ENCODE data around the gene TRAK1.

The TRAK1 gene

GRCh38 chr3:42106646-42107045, 15.5 kb downstream of the TRAK1 start:
- no peak for DNase-seq (ENCODE audit: extremely low read depth, low read depth)
- H3K4me3 ChIP-seq (replicated peaks; ENCODE audit: low read depth, low read length): no peak overlapping the region
- no peak for TF ChIP-seq CTCF (IDR thresholded peaks at IDR 0.05; ENCODE audit: low read depth, low read length, missing control alignments)

- no peak overlapping the region for H3K4me3 ChIP-seq (replicated peaks; ENCODE audit: low read depth, low read length)
- no peak for DNase-seq (ENCODE audit: extremely low read depth, low read depth)
- no peak for TF ChIP-seq CTCF (IDR thresholded peaks at IDR 0.05; ENCODE audit: low read depth, low read length, missing control alignments)
Observed at GRCh38 chr3:42110631-42111030, 19.5 kb downstream of the TRAK1 start.

DNA sequence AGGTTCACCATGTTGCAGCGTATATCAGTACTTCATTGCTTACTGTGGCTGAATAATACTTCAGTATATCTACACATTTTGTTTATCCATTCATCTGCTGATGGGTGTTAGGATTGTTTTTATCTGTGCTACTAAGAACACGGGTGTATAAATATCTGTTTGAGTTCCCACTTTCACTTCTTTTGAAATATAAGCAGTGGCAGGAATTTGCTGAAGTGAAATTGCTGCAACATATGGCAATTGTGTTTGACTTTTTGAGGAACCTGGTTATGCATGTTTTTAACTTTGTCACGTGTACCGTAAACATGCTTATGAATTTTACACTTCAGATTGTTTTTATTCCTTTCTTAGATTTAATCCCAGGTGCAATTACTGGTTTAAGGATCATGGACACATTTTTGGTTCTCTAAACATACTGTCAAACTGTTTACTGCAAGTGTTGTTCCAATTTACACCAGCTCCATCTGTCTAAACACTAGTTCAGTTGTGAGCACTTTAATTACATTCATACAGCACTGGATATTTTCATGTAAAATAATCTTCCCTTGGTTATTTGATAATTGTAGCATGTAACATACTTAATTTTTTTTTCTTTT, 23.1 kb downstream of the TRAK1 start:
- TF ChIP-seq CTCF (IDR thresholded peaks at IDR 0.05; ENCODE audit: low read depth, low read length, missing control alignments): no peak
- no peak overlapping the region for H3K4me3 ChIP-seq (replicated peaks; ENCODE audit: low read depth, low read length)
- no peak for DNase-seq (ENCODE audit: extremely low read depth, low read depth)

DNA sequence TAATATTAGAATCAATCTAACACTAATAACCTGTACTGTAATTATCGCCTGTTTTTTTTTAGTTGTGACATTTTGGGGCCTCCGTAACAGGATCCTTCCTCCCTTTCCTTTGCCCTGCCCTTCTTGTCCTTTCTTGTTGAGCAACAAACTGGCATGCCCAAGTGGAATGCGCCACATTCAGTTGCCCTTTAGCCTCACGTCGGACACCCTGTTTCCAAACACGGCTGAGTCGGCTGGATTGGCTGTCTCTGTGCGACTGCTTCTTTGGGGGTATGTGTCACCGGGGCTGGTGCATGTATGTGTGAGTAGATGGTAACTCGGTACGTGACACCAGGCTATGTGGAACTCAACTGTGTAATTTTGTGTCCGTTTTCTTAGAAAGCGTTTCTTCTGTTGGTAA, 24.1 kb downstream of the TRAK1 start:
- no peak for TF ChIP-seq CTCF (IDR thresholded peaks at IDR 0.05; ENCODE audit: low read depth, low read length, missing control alignments)
- no peak for DNase-seq (ENCODE audit: extremely low read depth, low read depth)
- H3K4me3 ChIP-seq (replicated peaks; ENCODE audit: low read depth, low read length): no peak overlapping the region

- no peak for TF ChIP-seq CTCF (IDR thresholded peaks at IDR 0.05; ENCODE audit: low read depth, low read length, missing control alignments)
- no peak overlapping the region for H3K4me3 ChIP-seq (replicated peaks; ENCODE audit: low read depth, low read length)
- DNase-seq (ENCODE audit: extremely low read depth, low read depth): no peak
Observed at GRCh38 chr3:42115946-42116345, 24.8 kb downstream of the TRAK1 start.

GRCh38 chr3:42116466-42116865, 25.3 kb downstream of the TRAK1 start:
- no peak for DNase-seq (ENCODE audit: extremely low read depth, low read depth)
- no peak overlapping the region for H3K4me3 ChIP-seq (replicated peaks; ENCODE audit: low read depth, low read length)
- no peak for TF ChIP-seq CTCF (IDR thresholded peaks at IDR 0.05; ENCODE audit: low read depth, low read length, missing control alignments)
